Muscle of arm (tissue), 12 donors: ENCODE measurements around the gene PDE4D. TPM values are rescaled to one million over a fixed set of nuclear protein-coding genes. Genes with fewer than 3 reads are reported as not detected.
"Not testable (repeated sequence)": the region's sequence is repeated elsewhere in the genome, so short reads cannot be mapped to it uniquely, and the experiment has no call there.

Experiments used
- DNase-seq: peaks from one replicate; pipeline ENCODE4 v3.0.0-alpha.2; 2013
- polyA plus RNA-seq, 12 donors: library from polyadenylated mRNA; unstranded; fragments of 120-200 nt; gene quantifications; one replicate each; pipeline ENCODE4 v1.2.1, GENCODE V29; 2013; ENCODE audit not compliant: insufficient read length in 12 of 12

The PDE4D gene
- polyA plus RNA-seq, 12 donors, result 28.2 to 56.3 (median 41.5) TPM; not detected in 1

DNA sequence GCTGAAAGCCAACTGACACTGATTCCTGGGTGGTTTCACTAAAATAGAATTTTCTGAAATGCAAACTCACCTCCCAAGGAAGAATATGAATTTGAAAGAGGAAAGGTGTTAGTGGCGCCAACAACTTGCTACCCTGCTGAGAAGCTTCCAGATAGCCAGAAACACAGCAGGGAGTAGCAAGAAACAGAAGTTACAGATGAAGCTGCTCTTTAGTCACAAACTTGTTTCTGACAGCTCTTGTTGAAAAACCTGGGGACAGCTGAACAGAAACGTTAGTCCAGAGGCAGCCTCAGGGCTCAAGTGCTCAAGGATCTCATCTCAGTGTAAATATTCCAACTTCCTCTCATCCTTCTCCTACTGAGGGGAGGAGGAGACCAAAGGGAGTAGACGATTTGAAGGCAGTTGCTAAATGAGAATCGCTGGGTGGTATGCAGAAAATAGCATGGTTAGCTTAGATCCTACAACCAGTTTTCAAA, 184.1 kb downstream of the PDE4D start:
- DNase-seq, result no peak

DNA sequence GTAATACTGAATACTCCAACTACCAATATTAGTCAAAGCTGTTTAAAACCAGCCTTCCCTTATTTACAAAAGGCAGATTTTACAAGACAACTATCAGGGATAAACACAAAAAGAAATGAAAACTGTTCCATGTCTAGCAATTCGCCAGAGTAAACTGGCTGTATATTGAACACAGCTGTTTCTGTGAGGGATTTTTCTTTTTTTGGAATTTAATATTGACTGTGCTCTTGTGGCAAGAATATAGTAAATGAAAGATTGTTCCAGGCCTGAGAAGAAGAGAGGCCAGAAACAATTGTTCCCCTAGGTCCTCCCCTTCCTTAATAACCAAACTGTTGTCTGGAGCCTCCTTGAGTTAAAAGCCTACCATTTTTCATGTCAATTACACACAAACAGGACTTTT, 188.6 kb downstream of the PDE4D start:
- DNase-seq, result peak; percentile 47

DNA sequence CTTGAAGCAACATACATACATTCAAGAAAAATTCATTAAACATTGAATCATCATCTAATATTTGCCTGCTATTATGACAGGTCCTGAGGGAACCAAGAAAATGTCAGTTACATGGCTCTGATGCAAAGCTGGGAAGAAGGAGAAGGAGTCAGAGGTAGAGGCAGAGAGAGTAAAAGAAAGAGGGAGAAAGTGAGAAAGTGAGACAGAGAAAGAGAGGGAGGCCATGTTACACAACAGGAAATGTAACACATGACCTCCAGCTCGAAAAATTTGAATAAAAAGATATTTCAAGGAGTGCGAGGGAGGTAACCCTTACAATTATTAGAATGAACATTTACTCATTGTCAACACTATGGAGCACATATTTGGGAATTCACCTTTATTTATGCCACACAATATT, 189.7 kb downstream of the PDE4D start:
- DNase-seq, result no peak

DNA sequence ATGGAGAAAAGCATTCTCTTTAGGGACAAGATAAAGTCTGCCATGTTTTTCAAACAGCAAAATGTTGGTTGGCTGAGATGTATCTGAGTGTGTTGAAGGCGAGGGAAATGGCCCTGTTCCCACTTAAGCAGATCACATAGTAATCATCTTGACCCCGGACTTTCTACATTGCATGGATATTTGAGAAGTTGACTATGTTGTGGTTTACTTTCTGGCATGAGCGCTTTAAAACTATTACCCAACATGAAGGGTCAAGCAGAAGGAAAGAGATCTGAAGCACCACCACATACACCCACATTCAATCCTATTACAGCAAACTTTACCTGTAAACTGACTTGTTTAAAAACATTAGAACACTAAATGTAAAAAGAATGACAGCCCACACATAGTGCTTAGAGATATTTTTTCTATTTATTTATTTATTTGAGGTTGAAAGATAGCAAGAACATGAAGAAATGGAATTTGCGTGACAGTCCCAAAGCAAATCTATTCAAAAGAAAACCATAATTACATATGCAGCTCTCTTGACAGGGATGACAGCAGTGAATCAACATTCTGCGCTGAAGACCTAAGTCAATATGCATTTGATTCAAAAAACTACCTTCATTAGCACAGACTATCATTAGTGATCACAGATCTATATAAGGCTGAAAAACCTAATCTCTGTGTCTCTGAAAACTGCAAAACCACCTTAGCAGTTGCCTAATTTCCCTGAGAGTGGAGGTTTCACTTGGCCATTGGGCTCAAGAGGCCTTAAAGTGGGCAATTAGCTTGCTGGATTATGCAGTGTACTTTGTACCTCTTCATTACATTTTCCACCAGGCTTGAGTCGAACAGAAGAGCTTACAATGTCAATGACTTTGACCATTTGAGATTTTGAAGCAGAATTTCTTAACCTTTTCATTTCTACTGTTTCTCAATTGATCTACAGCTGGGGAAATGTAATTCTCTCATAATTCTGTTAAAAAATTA, 195.0 kb downstream of the PDE4D start:
- no peak for DNase-seq

DNA sequence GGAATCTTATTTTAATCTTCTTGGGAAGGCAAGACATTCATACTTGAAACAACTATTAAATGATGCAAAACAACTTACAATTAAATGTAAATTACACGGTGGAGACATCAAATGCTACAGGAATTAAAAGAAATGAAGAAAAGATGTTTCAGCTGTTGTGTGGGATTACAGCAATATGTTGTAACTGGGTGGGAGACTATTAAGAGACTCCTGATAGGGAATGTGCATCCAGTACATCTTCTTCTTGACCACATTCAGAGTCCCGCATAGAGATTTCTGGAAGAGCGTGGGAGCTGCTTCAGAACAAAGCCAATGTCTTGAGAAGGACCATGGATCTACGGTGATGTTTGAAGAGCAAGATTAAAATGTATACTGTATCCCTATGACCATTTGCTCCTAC, 199.1 kb downstream of the PDE4D start:
- no peak for DNase-seq

DNA sequence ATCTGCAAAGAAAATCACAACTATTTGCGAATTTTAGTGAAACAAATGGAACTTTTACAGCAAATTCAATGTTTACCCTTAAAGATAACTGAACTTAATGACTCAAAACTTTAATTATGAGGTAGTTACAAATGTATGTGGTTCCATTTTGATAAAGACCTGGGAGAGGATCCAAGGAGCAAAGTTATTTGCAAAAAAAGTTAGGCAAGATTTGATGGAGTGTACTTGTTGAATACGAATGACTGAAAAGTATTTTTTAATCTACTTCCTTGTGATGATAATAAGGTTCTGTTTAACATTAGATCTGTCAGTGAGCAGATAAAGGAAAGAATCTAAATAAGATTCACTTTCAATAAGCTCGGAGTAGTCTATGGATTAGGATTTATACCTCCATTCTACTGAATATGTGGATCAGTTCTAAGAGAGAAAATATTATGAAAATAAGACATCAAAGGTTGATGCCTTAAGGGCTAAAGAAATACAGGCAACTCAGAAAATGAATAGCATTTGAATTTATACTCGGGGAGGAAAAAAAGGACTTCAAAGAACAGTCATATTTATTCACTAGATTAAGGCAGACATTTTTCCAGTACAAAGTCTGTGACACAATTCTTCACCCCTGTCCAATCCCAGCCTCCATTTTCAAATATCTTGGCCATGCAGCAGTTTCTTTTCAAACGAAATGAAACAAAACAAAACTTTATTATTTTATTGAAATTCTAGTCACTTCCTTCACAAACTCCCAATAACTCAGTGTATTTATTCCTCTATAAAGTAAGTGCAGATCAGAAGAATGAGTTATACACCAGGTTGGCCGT, 199.8 kb downstream of the PDE4D start:
- DNase-seq, result no peak

DNA sequence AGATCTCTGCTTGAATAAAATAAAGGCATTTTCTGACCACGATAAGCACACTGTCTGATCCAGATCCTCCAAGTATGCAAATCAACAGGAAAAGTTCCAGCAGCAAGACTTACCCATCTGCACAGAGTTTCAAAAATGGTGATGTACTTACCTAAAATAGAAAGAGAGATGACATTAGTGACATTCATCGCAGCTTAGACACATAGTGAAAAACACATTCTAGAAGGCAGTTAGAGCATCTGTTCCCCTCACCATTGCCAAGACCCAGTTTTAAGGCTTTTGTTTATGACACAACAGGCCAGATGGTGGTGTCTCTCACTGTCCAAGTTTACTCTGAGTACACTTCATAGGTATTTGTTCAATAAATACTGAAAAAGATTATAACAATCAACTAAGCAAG, 207.7 kb downstream of the PDE4D start:
- DNase-seq, result peak; percentile 74

DNA sequence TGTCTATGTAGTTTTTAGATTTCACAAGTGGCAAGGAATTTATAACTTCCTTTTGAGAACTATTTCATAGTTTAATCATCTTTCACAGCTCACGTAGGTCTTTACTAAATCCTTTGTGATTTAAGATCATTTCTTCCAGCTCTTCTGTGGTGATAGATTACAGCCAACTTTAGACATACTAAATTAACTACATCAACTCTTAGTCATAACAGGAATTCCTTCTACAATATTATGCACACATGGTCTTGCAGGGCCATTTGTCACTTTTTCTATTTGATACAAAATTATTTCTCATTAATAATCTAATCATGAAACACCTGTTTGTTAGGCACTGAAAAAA, 208.4 kb downstream of the PDE4D start:
- no peak for DNase-seq

DNA sequence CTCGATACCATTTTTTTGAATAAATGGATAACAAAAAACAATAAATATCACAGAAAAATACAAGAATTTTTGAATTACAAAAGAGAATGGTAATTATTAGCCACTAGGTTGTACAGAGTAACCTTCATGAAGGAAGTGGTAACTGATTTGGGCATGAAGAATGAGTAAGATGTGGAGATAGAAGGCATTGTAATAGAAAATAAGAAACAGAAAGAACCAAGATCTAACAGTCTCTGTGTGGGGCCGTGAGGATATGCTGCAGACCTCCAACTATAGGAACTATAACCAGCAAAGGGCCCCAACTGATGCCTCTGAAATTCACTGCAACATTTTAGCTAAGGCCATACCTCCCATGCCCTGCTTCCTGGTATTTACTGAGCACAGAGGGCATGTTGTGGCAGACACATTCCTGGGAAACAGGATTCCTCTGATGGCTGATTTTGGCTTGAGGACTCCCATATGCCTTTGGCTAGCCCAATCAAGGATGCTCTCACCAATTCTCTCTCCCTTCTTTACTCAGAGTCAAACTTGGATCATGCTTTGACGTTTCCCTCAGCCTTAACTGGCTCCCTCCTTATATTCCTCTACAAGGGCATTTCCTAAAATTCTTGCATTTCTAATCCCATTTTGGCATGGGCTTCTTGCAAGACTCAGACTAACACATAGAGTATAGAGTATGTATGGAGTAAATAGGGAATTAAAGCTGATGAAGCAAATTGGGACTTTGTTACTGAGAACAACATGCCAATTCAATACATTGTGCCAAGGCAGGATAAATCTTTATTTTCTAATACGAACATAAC, 208.9 kb downstream of the PDE4D start:
- no peak for DNase-seq

DNA sequence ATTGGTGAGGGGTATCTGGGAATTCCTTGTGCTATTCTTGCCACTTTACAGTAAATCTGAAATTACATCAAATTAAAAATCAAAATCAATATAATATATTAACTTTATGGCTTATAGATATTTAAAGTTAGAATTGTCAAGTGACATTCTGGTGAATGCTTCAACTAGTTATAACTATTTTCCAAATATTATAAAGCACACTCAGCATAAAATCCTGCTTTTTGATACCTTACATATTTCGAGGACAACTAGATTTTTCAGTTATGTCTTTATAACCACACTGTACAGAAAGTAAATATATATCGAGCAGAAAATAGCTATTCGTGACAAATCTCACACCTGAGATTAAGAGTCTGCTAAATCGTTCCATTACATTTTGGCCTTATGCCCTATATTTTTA, 210.2 kb downstream of the PDE4D start:
- DNase-seq, result no peak

DNA sequence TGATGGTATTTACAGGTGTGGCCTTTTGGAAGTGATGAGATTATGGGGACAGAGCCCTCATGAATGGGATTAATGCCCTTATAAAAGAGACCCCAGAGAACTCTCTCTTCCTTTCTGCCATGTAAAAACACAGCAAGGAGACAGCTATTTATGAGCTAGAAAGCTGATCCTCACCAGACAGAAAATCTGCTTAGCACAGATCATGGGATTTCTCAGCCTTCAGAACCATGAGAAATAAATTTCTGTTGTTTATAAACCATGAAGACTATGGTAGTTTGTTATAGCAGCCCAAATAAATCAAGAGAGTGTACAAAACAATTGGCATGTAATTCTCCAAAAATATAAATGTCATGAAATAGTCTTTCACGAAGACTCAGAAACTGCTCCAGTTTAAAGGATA, 211.0 kb downstream of the PDE4D start:
- no peak for DNase-seq

DNA sequence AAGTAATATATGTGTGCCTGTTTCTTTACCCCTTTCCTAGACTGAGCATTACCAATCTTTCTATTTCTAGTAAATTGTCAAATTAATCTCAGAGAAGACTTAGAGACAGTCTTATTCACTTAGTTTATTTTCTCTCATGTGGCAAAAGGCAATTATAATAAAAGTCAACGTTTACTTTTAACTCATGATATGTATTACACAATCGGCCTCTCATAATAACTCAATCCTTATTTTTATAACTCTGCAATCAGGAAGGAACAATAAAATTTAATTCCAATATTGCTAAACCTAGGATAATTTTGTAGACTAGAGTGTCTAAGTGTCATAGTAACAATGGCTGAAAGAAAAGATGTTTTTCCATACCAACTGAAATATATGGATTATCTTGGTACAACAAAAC, 214.6 kb downstream of the PDE4D start:
- no peak for DNase-seq

DNA sequence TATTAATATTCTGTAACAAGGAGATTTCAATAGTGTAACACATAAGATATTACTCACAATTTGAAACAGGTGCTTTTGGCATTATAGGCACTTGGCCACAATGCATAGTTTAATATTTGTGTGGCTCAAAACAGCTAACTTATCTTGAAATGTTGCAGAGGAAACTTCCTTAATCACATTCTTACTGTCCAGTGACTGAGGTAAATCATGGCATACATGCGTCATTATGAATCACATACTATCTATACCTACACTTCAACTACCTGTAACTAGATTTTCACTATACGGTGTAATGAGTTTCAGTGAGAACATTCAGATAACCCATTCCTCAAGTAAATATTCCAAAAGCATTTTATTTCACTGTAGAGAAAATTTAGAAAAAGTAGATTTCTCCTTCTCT, 218.8 kb downstream of the PDE4D start:
- no peak for DNase-seq

DNA sequence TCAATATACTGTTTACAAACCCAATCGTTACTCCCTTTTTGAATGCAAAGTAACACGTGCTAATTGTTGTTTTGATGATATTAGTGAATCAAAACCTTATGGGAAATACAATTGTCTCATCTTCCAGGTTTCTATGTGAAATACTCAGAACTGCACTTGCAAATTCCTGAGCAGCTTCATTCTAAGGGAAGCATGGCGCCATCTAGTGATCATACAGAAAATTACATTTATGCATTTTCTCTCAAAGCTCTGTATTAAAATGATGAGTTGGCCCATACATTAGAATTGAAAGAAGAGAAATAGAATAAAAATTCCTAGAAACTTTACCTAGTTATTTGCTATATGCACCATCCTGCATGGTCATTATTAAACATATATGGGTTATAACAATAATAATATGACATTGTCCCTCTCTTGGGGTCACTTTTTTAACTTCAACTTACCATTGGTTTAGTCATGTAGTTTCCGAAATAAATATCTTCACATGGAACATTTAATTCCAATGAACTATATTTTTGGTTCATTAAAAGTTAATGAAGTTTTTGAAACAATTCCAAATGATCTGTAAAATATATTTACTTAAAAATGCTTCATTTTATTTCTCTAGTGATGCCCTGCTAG, 220.0 kb downstream of the PDE4D start:
- peak; percentile 65 for DNase-seq

DNA sequence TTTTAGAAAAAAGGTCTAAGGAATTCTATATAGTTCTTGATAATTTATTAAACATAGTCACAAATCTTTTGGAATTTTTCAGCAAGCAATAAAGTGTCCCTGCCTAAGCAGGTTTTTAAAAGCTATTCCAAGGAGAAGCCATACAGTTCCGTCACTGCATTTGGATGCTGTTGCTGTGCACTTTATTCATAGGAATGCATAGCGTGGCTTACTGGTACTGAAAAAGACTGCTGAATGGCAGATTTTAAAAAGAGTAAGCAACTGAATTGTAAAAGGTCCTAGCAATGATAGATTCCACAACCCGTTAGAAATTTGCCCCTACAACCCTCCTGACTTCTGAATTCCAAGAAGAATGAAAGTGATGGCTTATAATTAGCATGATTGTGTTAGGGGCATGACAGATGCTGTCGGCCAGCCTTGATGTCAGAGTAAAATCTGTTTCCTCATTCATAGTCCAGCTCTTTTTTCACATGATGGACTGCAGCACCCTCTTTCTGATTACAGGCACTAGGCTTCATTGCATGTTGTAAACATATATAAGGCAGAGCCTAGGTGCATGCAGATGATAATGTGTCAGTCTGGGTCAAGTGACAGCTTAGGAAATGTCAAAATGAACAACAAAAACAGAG, 227.0 kb downstream of the PDE4D start:
- DNase-seq, result no peak

DNA sequence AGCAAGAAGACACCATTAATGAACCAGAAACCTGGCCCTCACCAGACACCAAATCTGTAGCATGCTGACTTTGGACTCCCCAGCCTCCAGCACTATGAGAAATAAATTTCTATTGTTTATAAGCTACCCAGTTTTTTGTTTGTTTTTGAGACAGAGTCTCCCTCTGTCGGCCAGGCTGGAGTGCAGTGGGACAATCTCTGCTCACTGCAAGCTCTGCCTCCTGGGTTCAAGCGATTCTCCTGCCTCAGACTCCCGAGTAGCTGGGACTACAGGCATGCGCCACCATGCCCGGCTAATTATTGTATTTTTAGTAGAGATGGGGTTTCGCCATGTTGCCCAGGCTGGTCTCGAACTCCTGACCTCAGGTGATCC, 227.7 kb downstream of the PDE4D start:
- DNase-seq, result not testable (repeated sequence)

DNA sequence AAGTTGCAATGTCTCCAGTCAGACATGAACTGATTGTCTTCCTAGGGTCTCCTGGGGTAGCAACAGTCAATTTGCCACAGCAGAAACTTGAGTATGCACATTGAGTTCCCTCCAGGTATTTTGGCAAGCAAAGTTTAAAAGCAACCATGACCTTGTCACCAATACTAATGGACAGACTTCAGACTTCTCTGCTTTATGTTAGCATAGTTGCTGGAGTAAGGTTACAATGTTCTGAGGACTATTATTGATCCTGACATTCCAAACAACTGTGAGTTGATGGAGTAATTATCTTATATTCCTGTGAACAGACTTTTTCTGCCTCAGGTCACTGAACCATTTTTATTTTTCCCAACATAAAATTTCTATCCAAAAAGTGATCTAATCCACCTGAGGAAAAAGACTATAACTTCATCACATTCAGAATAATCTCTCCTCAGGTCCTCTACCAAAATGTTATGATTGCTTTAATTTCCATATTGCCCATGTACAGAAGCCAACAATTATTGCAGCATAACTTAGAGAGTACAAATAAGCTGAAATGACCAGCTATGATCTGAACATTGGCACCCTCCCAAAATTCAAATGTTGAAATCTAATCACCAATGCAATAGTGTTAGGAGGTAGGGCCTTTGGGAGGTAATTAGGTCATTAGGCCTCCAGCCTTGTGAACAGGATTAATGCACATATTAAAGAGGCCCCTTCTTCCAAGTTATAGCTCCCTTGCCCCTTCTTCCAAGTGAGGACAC, 228.3 kb downstream of the PDE4D start:
- DNase-seq, result no peak

DNA sequence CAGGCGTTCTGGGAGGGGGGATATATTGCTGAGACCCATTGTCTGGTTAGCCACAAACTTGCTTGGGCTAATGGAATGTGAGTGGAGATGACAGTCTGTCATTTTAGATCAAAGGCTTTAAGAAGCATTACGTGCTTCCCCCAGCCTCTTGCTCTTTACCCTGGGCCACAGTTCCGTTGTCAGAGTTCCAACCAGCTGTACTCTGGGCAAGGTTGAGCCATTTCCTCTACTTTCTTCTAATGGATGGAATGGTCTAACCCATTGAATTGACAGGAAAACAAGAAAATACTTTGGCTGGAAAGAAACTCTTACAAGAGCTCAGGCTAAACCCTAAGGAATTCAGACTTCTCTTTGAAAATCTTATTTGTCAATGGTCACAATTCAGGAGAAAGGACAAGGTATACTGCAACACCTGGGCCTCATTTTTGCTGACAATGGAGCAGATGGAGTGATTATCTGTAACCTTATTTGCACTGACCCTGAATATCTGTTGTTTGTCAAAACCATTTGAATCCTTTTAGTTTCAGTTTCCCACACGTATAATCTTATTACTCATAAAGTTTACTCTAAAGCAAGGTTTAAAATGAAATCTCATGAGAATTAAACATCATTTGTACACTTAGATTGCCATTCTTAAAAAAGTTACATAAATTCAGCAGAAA, 231.4 kb downstream of the PDE4D start:
- DNase-seq, result no peak

DNA sequence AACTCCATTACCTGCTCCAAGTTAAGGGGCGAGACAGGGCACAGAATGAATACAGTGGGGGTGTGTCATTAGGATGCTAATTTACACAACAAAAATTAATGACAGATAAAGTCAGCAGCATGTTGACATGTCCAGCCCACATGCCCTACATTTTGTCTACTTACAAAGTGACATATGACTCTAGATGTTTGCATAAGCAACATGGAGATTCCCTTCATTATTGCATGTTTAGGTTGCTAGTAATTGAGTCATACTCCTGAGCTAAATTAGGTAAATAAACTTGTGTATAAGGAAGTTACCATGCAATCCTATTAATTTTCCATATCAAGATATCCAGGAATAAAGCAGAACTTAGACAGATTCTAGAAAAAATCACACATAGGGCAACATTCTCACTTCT, 232.2 kb downstream of the PDE4D start:
- no peak for DNase-seq

DNA sequence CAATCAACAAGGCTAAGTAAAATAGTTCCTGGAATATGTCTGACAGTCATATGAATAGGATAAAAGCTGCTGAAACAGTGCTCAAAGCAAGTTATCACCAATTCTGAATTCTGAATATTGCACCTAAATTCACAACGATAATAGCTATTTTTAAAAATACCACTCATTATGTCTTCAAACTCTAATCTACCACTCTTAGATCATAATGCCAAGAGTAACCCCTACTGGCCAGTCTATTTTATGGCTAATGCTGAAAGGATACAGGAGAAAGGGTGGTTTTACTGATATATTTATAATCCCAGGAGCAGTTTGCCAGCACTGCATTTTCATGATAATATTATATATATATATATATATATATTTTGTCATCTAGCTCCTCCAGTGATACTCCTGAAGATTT, 232.8 kb downstream of the PDE4D start:
- DNase-seq, result no peak
